H9 (cell line): ENCODE results near the gene CLDN34. TPM values are rescaled to one million over a fixed set of nuclear protein-coding genes. Genes with fewer than 3 reads are reported as not detected.

ENCODE experiments used
- DNase-seq: peaks from one replicate; pipeline ENCODE4 v3.0.0-alpha.2; 2017
- H2AFZ ChIP-seq: one replicate; pipeline ENCODE4 v1.6.1; 2013; ENCODE audit warnings: mild to moderate bottlenecking, low read length, control low read depth, moderate library complexity
- H2AK5ac ChIP-seq: 2 replicates; pipeline ENCODE4 v1.6.1; 2013; ENCODE audit warnings: low read length, control low read depth, mixed read lengths; ENCODE audit not compliant: insufficient read length
- H2BK120ac ChIP-seq: one replicate; pipeline ENCODE4 v1.6.1; 2013; ENCODE audit warnings: low read depth, mild to moderate bottlenecking, low read length, control low read depth, inconsistent platforms; ENCODE audit not compliant: poor library complexity, severe bottlenecking
- H2BK12ac ChIP-seq: 2 replicates; pipeline ENCODE4 v1.6.1; 2013; ENCODE audit warnings: low read length, control low read depth, mixed read lengths, low read depth; ENCODE audit not compliant: insufficient read length
- H2BK15ac ChIP-seq: 2 replicates; pipeline ENCODE4 v1.6.1; 2013; ENCODE audit warnings: low read depth, low read length, control low read depth
- H2BK20ac ChIP-seq: one replicate; pipeline ENCODE4 v1.6.1; 2013; ENCODE audit warnings: low read depth, mild to moderate bottlenecking, low read length, control low read depth, inconsistent platforms; ENCODE audit not compliant: poor library complexity, severe bottlenecking
- H2BK5ac ChIP-seq: 2 replicates; pipeline ENCODE4 v1.6.1; 2013; ENCODE audit warnings: low read length, control low read depth, mixed read lengths; ENCODE audit not compliant: insufficient read length
- H3K14ac ChIP-seq: 2 replicates; pipeline ENCODE4 v1.6.1; 2013; ENCODE audit warnings: low read length, control low read depth; ENCODE audit not compliant: insufficient read depth
- H3K18ac ChIP-seq: 2 replicates; pipeline ENCODE4 v1.6.1; 2013; ENCODE audit warnings: low read depth, mild to moderate bottlenecking, mixed read lengths, low read length, control low read depth; ENCODE audit not compliant: insufficient read length
- H3K23ac ChIP-seq: 2 replicates; pipeline ENCODE4 v1.6.1; 2013; ENCODE audit warnings: low read length, control low read depth, mixed read lengths, low read depth; ENCODE audit not compliant: insufficient read length
- H3K23me2 ChIP-seq: 2 replicates; pipeline ENCODE4 v1.6.1; 2013; ENCODE audit warnings: low read depth, mild to moderate bottlenecking, mixed read lengths, low read length, control low read depth; ENCODE audit not compliant: insufficient read length, poor library complexity, severe bottlenecking
- H3K27ac ChIP-seq: 2 replicates; pipeline ENCODE4 v1.5.1; 2013; ENCODE audit warnings: low read length, control low read depth, mixed read lengths, low read depth; ENCODE audit not compliant: insufficient read length
- H3K27me3 ChIP-seq: 2 replicates; pipeline ENCODE4 v1.6.1; 2013; ENCODE audit warnings: low read length, control low read depth, inconsistent platforms; ENCODE audit not compliant: insufficient read depth
- H3K4ac ChIP-seq: 2 replicates; pipeline ENCODE4 v1.6.1; 2013; ENCODE audit warnings: low read depth, mild to moderate bottlenecking, control low read depth, inconsistent platforms, low read length, moderate library complexity
- H3K4me1 ChIP-seq: 2 replicates; pipeline ENCODE4 v1.6.1; 2013; ENCODE audit warnings: low read length, control low read depth, inconsistent platforms; ENCODE audit not compliant: insufficient read depth
- H3K4me2 ChIP-seq: 2 replicates; pipeline ENCODE4 v1.6.1; 2013; ENCODE audit warnings: low read length, control low read depth, mixed read lengths; ENCODE audit not compliant: insufficient read length, insufficient read depth
- H3K56ac ChIP-seq: 2 replicates; pipeline ENCODE4 v1.6.1; 2013; ENCODE audit warnings: low read depth, mild to moderate bottlenecking, mixed read lengths, low read length, control low read depth; ENCODE audit not compliant: insufficient read length
- H3K79me1 ChIP-seq: 2 replicates; pipeline ENCODE4 v1.6.1; 2013; ENCODE audit warnings: low read depth, mild to moderate bottlenecking, moderate library complexity, low read length, control low read depth, inconsistent platforms; ENCODE audit not compliant: insufficient read depth, poor library complexity, severe bottlenecking
- H3K79me2 ChIP-seq: 2 replicates; pipeline ENCODE4 v1.6.1; 2013; ENCODE audit warnings: low read length, control low read depth, inconsistent platforms; ENCODE audit not compliant: insufficient read depth
- H3K9ac ChIP-seq: 2 replicates; pipeline ENCODE4 v1.6.1; 2013; ENCODE audit warnings: low read length, control low read depth, mixed read lengths; ENCODE audit not compliant: insufficient read length; ENCODE audit errors: extremely low read depth
- H3K9me3 ChIP-seq: one replicate; pipeline ENCODE4 v1.6.1; 2013; ENCODE audit warnings: low read depth, low read length, inconsistent platforms; ENCODE audit not compliant: control insufficient read depth
- H3T11ph ChIP-seq: one replicate; pipeline ENCODE4 v1.6.1; 2013; ENCODE audit warnings: mild to moderate bottlenecking, low read length, control low read depth, inconsistent platforms
- H4K20me1 ChIP-seq: one replicate; pipeline ENCODE4 v1.6.1; 2013; ENCODE audit not compliant: control insufficient read depth, insufficient read length, insufficient read depth
- H4K5ac ChIP-seq: 2 replicates; pipeline ENCODE4 v1.6.1; 2013; ENCODE audit warnings: low read depth, mild to moderate bottlenecking, mixed read lengths, low read length, control low read depth; ENCODE audit not compliant: insufficient read length
- H4K8ac ChIP-seq: replicated peaks from 2 replicates; pipeline ENCODE4 v1.6.1; 2013; ENCODE audit warnings: low read length, control low read depth, mixed read lengths, low read depth; ENCODE audit not compliant: insufficient read length
- H4K91ac ChIP-seq: 2 replicates; pipeline ENCODE4 v1.6.1; 2013; ENCODE audit warnings: low read depth, mild to moderate bottlenecking, moderate library complexity, mixed read lengths, low read length, control low read depth; ENCODE audit not compliant: insufficient read length
- H3K27ac Mint-ChIP-seq, 3 experiments: 2 replicates in 2 of 3; 3 replicates in 1 of 3; pipeline ENCODE4 v1.8.0; 2020 to 2021; ENCODE audit warnings: mixed read lengths in 3 of 3, mild to moderate bottlenecking in 1 of 3, moderate library complexity in 1 of 3
- H3K27me3 Mint-ChIP-seq: 2 replicates; pipeline ENCODE4 v1.8.0; 2021; ENCODE audit warnings: low read depth, mild to moderate bottlenecking, moderate library complexity, mixed read lengths
- H3K36me3 Mint-ChIP-seq, 3 experiments: 2 replicates in 2 of 3; 3 replicates in 1 of 3; pipeline ENCODE4 v1.8.0; 2020 to 2021; ENCODE audit warnings: low read depth in 3 of 3, mixed read lengths in 3 of 3; ENCODE audit not compliant: insufficient read depth in 1 of 3
- H3K4me1 Mint-ChIP-seq, 2 experiments: 2 replicates each; pipeline ENCODE4 v1.8.0; 2020; ENCODE audit warnings: mixed read lengths in 2 of 2
- H3K4me3 Mint-ChIP-seq, 2 experiments: 2 replicates in 1 of 2; 3 replicates in 1 of 2; pipeline ENCODE4 v1.8.0; 2020 to 2021; ENCODE audit warnings: mild to moderate bottlenecking in 2 of 2, mixed read lengths in 2 of 2, moderate library complexity in 1 of 2
- H3K9me3 Mint-ChIP-seq, 2 experiments: 2 replicates in 1 of 2; 3 replicates in 1 of 2; pipeline ENCODE4 v1.8.0; 2020; ENCODE audit warnings: mild to moderate bottlenecking in 2 of 2, mixed read lengths in 2 of 2, moderate library complexity in 1 of 2
- CTCF ChIP-seq: fragments of 200-600 bp; sonication (generic); conservative IDR thresholded peaks from 3 replicates; pipeline ENCODE4 v1.8.0; 2021; ENCODE audit warnings: antibody characterized with exemption, mild to moderate bottlenecking
- WGBS: extraction: QIAGEN DNeasy Blood & Tissue Kit; methylation state at CpG from one replicate; pipeline ENCODE4 v1.1.7; 2013; ENCODE audit warnings: missing lambda C conversion rate, low lambda C conversion rate, mixed read lengths; ENCODE audit not compliant: insufficient read length; ENCODE audit errors: extremely low coverage; 5-methylcytosine and 5-hydroxymethylcytosine counted together
- total RNA-seq: library from RNA; stranded (reverse); gene quantifications from 2 replicates; pipeline ENCODE4 v1.2.1, GENCODE V29; 2021

CLDN34 gene
- total RNA-seq, 1 experiment from 2014 or later, result 0.39 TPM

GRCh38 chrX:9927698-9928482, 39.3 kb upstream of the CLDN34 start:
- H4K5ac ChIP-seq, result no peak overlapping the region
- no peak for TF ChIP-seq CTCF
- peak; percentile 85 for DNase-seq

More at GRCh38 chrX:9927698-9928482, 39.3 kb upstream of the CLDN34 start:
- peaks cover 12 to 21% (median 15%) of the 10 kb centered on the region in 3 experiments; a peak in 6 of 7 replicates for H3K36me3 Mint-ChIP-seq
- WGBS, result no CpG with 5 or more reads among the region's 11 CpGs
- Histone ChIP-seq H3K18ac (peak overlapping the region; percentile 85), H3K79me2 (no peaks in the 10 kb centered on the region; the same call in 1 of the 2 replicates), H2BK5ac (no peak overlapping the region), H3K9ac (peak overlapping the region; percentile 45), H3K9me3 (no peaks in the 10 kb centered on the region), H3K23ac (no peak overlapping the region), H3K27ac (peak overlapping the region; percentile 70), H3T11ph (no peak overlapping the region), H2BK120ac (no peak overlapping the region), H3K14ac (peak overlapping the region; percentile 76), H4K20me1 (no peaks in the 10 kb centered on the region), H3K4me1 (peaks cover 12% of the 10 kb centered on the region; the same call in 1 of the 2 replicates), H2AK5ac (no peak overlapping the region), H2BK15ac (no peak overlapping the region), H2BK12ac (no peak overlapping the region), H3K27me3 (no peaks in the 10 kb centered on the region), H4K91ac (no peak overlapping the region), H3K4ac (no peak overlapping the region), H3K4me2 (peak overlapping the region; percentile 64), H3K23me2 (peaks cover 7% of the 10 kb centered on the region), H3K79me1 (no peaks in the 10 kb centered on the region), H3K56ac (no peak overlapping the region), H2AFZ (no peak overlapping the region), H4K8ac (no peak overlapping the region), H2BK20ac (no peak overlapping the region)
- H3K27me3 Mint-ChIP-seq, result no peaks in the 10 kb centered on the region
- H3K4me3 Mint-ChIP-seq, result peak overlapping the region; percentile 54 to 74
- peaks cover 20 to 39% of the 10 kb centered on the region in 2 experiments for H3K9me3 Mint-ChIP-seq
- peak overlapping the region; percentile 95 to 99 (median 97) for H3K27ac Mint-ChIP-seq
- H3K4me1 Mint-ChIP-seq, result peaks cover 41 to 48% of the 10 kb centered on the region in 2 experiments
